Activated naive CD4-positive, alpha-beta T cell treated with anti-CD3 and anti-CD28 coated beads for 36 hours (primary cell): ENCODE data around the gene DEPP1. TPM values are rescaled to one million over a fixed set of nuclear protein-coding genes. Genes with fewer than 3 reads are reported as not detected.

Experiments
- CTCF ChIA-PET: fragments of 350-600 bp; sonication (Branson Sonifier 250); formaldehyde crosslinking; loops from one replicate; lab custom pipeline; 2021; ENCODE audit warnings: antibody characterized with exemption; lab: Charles Lee
- DNase-seq: peaks from one replicate; pipeline ENCODE4 v3.0.0-alpha.2; 2020
- H3K27ac Mint-ChIP-seq: one replicate; pipeline ENCODE4 v1.8.0; 2021; ENCODE audit warnings: mild to moderate bottlenecking, mixed read lengths
- H3K27me3 Mint-ChIP-seq: one replicate; pipeline ENCODE4 v1.8.0; 2021; ENCODE audit warnings: low read depth, mixed read lengths
- H3K36me3 Mint-ChIP-seq: one replicate; pipeline ENCODE4 v1.8.0; 2021; ENCODE audit warnings: low read depth, mixed read lengths
- H3K4me1 Mint-ChIP-seq: one replicate; pipeline ENCODE4 v1.8.0; 2021; ENCODE audit warnings: low read depth, mixed read lengths
- H3K4me3 Mint-ChIP-seq: one replicate; pipeline ENCODE4 v1.8.0; 2021; ENCODE audit warnings: mild to moderate bottlenecking, moderate library complexity, mixed read lengths
- H3K9me3 Mint-ChIP-seq: one replicate; pipeline ENCODE4 v1.8.0; 2021; ENCODE audit warnings: mixed read lengths
- intact Hi-C: fragments of 100-400 bp; cut with micrococcal nuclease; formaldehyde crosslinking; loops from one replicate; pipeline ENCODE4 v1.15.1; 2023
- total RNA-seq, 2 experiments: library from RNA; stranded (reverse); gene quantifications; one replicate each; pipeline ENCODE4 v1.2.3, GENCODE V29; 2021

The DEPP1 gene
- total RNA-seq, 2 experiments from 2014 or later = 2.4 to 3.2 TPM

- H3K27ac Mint-ChIP-seq = no peak overlapping the region
- H3K27me3 Mint-ChIP-seq = no peaks in the 10 kb centered on the region
- H3K9me3 Mint-ChIP-seq = peaks cover 2% of the 10 kb centered on the region
- no peak for DNase-seq
- peaks cover 12% of the 10 kb centered on the region for H3K4me1 Mint-ChIP-seq
- CTCF ChIA-PET = no interaction called here
- intact Hi-C loops = no loop called here
- peaks cover 9% of the 10 kb centered on the region for H3K36me3 Mint-ChIP-seq
- H3K4me3 Mint-ChIP-seq = no peak overlapping the region
Observed at GRCh38 chr10:44954962-44955361, 23.6 kb downstream of the DEPP1 start.

- Mint-ChIP-seq H3K4me1 (peaks cover 12% of the 10 kb centered on the region), H3K9me3 (peaks cover 2% of the 10 kb centered on the region), H3K4me3 (no peak overlapping the region), H3K27me3 (no peaks in the 10 kb centered on the region), H3K36me3 (peaks cover 9% of the 10 kb centered on the region), H3K27ac (no peak overlapping the region)
- no peak for DNase-seq
- intact Hi-C loops = no loop called here
- CTCF ChIA-PET = interaction anchor here (2.8 kb wide), 1 partner anchor 21 kb away, joined by 10 read pairs; no protein-coding TSS in a partner anchor
Observed at GRCh38 chr10:44954042-44954441, 24.6 kb downstream of the DEPP1 start.

- intact Hi-C loops = no loop called here
- Mint-ChIP-seq H3K4me1 (peaks cover 6% of the 10 kb centered on the region), H3K27ac (no peak overlapping the region), H3K9me3 (peaks cover 2% of the 10 kb centered on the region), H3K36me3 (peaks cover 8% of the 10 kb centered on the region), H3K27me3 (no peaks in the 10 kb centered on the region), H3K4me3 (no peak overlapping the region)
- CTCF ChIA-PET = interaction anchor here (0.6 to 2.8 kb wide), 2 partner anchors 20 to 1291 kb away, joined by 3 to 10 read pairs; no protein-coding TSS in a partner anchor
- no peak for DNase-seq
Observed at GRCh38 chr10:44952779-44953231, 25.8 kb downstream of the DEPP1 start.

- Mint-ChIP-seq H3K27me3 (no peaks in the 10 kb centered on the region), H3K4me3 (no peak overlapping the region), H3K4me1 (peaks cover 4% of the 10 kb centered on the region), H3K27ac (no peak overlapping the region), H3K36me3 (peaks cover 5% of the 10 kb centered on the region), H3K9me3 (no peaks in the 10 kb centered on the region)
- intact Hi-C loops = no loop called here
- no peak for DNase-seq
- CTCF ChIA-PET = interaction anchor here (0.6 to 2.8 kb wide), 2 partner anchors 19 to 1290 kb away, joined by 3 to 10 read pairs; no protein-coding TSS in a partner anchor
Observed at GRCh38 chr10:44951576-44952226, 26.9 kb downstream of the DEPP1 start.

- Mint-ChIP-seq H3K27me3 (no peaks in the 10 kb centered on the region), H3K4me3 (no peak overlapping the region), H3K27ac (no peak overlapping the region), H3K4me1 (peaks cover 2% of the 10 kb centered on the region), H3K36me3 (peaks cover 2% of the 10 kb centered on the region), H3K9me3 (no peaks in the 10 kb centered on the region)
- intact Hi-C loops = no loop called here
- DNase-seq = no peak
- CTCF ChIA-PET = interaction anchor here (0.6 to 2.1 kb wide), 3 partner anchors 14 to 121 kb away, joined by 3 to 12 read pairs (median 5); no protein-coding TSS in a partner anchor
Observed at GRCh38 chr10:44950326-44951225, 28.0 kb downstream of the DEPP1 start.

- intact Hi-C loops = no loop called here
- H3K4me3 Mint-ChIP-seq = no peak overlapping the region
- CTCF ChIA-PET = interaction anchor here (0.6 to 2.1 kb wide), 3 partner anchors 14 to 304 kb away, joined by 3 to 12 read pairs (median 3); no protein-coding TSS in a partner anchor
- no peak overlapping the region for H3K27ac Mint-ChIP-seq
- H3K36me3 Mint-ChIP-seq = peaks cover 2% of the 10 kb centered on the region
- H3K27me3 Mint-ChIP-seq = no peaks in the 10 kb centered on the region
- DNase-seq = no peak
- H3K4me1 Mint-ChIP-seq = peaks cover 2% of the 10 kb centered on the region
- peaks cover 3% of the 10 kb centered on the region for H3K9me3 Mint-ChIP-seq
Observed at GRCh38 chr10:44949915-44950314, 28.7 kb downstream of the DEPP1 start.

- Mint-ChIP-seq H3K4me3 (no peak overlapping the region), H3K36me3 (no peaks in the 10 kb centered on the region), H3K27me3 (no peaks in the 10 kb centered on the region), H3K9me3 (peaks cover 8% of the 10 kb centered on the region), H3K27ac (no peak overlapping the region), H3K4me1 (no peaks in the 10 kb centered on the region)
- CTCF ChIA-PET = interaction anchor here (0.6 to 2.1 kb wide), 3 partner anchors 15 to 305 kb away, joined by 3 to 12 read pairs (median 3); no protein-coding TSS in a partner anchor
- intact Hi-C loops = no loop called here
- DNase-seq = no peak
Observed at GRCh38 chr10:44949127-44949802, 29.3 kb downstream of the DEPP1 start.

- H3K27ac Mint-ChIP-seq = no peak overlapping the region
- no peaks in the 10 kb centered on the region for H3K27me3 Mint-ChIP-seq
- intact Hi-C loops = no loop called here
- H3K4me1 Mint-ChIP-seq = no peaks in the 10 kb centered on the region
- no peak for DNase-seq
- H3K4me3 Mint-ChIP-seq = no peak overlapping the region
- peaks cover 11% of the 10 kb centered on the region for H3K9me3 Mint-ChIP-seq
- H3K36me3 Mint-ChIP-seq = no peaks in the 10 kb centered on the region
- CTCF ChIA-PET = interaction anchor here (2.1 kb wide), 1 partner anchor 16 kb away, joined by 12 read pairs; no protein-coding TSS in a partner anchor
Observed at GRCh38 chr10:44948642-44949041, 30.0 kb downstream of the DEPP1 start.

GRCh38 chr10:44947371-44948152, 31.0 kb downstream of the DEPP1 start:
- Mint-ChIP-seq H3K27me3 (peaks cover 4% of the 10 kb centered on the region), H3K4me3 (no peak overlapping the region), H3K27ac (no peak overlapping the region), H3K36me3 (no peaks in the 10 kb centered on the region), H3K9me3 (peaks cover 11% of the 10 kb centered on the region), H3K4me1 (no peaks in the 10 kb centered on the region)
- CTCF ChIA-PET = no interaction called here
- DNase-seq = no peak
- intact Hi-C loops = no loop called here

- Mint-ChIP-seq H3K4me3 (no peak overlapping the region), H3K36me3 (no peaks in the 10 kb centered on the region), H3K4me1 (no peaks in the 10 kb centered on the region), H3K27me3 (peaks cover 6% of the 10 kb centered on the region), H3K9me3 (peaks cover 11% of the 10 kb centered on the region), H3K27ac (no peak overlapping the region)
- DNase-seq = no peak
- CTCF ChIA-PET = interaction anchor here (0.6 to 0.8 kb wide), 2 partner anchors 13 to 20 kb away, joined by 3 to 5 read pairs; no protein-coding TSS in a partner anchor
- intact Hi-C loops = no loop called here
Observed at GRCh38 chr10:44946205-44946604, 32.4 kb downstream of the DEPP1 start.

GRCh38 chr10:44944354-44944753, 34.3 kb downstream of the DEPP1 start:
- CTCF ChIA-PET = no interaction called here
- intact Hi-C loops = no loop called here
- no peak overlapping the region for H3K27ac Mint-ChIP-seq
- no peaks in the 10 kb centered on the region for H3K4me1 Mint-ChIP-seq
- H3K36me3 Mint-ChIP-seq = no peaks in the 10 kb centered on the region
- no peak overlapping the region for H3K4me3 Mint-ChIP-seq
- peaks cover 11% of the 10 kb centered on the region for H3K9me3 Mint-ChIP-seq
- DNase-seq = no peak
- H3K27me3 Mint-ChIP-seq = peaks cover 11% of the 10 kb centered on the region
